NK-92 (cell line): Measurements from ENCODE around the gene NCKAP5.
"Not testable (repeated sequence)": the region's sequence is repeated elsewhere in the genome, so short reads cannot be mapped to it uniquely, and the experiment has no call there.

ENCODE experiments used
- DNase-seq: peaks from one replicate; lab custom pipeline; 2025; ENCODE audit not compliant: unreplicated experiment; lab: John Stamatoyannopoulos, UW

The NCKAP5 gene

DNA sequence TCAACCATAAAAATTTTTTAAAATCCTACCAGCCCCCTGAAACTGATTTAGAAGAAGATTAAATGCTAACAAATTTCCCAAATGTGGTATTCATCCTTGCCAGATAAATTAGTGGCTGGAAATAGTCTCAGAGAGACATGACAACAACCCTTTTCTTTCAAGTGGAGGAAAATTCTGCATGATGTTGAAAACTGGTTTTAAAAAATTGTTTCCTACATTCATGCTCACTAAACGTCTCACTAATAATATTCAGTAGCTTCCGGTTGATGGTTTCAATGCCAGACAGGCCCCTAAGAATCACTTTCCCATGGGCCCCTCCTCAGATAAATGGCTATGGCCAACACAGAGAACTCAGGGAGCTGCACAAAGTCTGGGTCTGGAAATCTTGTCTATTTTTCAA lies 43.2 kb downstream of the NCKAP5 start:
- DNase-seq: no peak

- no peak for DNase-seq
These were observed 44.9 kb downstream of the NCKAP5 start for GRCh38 chr2:133523406-133523805.

GRCh38 chr2:133522204-133522603 lies 46.1 kb downstream of the NCKAP5 start:
- no peak for DNase-seq

DNA sequence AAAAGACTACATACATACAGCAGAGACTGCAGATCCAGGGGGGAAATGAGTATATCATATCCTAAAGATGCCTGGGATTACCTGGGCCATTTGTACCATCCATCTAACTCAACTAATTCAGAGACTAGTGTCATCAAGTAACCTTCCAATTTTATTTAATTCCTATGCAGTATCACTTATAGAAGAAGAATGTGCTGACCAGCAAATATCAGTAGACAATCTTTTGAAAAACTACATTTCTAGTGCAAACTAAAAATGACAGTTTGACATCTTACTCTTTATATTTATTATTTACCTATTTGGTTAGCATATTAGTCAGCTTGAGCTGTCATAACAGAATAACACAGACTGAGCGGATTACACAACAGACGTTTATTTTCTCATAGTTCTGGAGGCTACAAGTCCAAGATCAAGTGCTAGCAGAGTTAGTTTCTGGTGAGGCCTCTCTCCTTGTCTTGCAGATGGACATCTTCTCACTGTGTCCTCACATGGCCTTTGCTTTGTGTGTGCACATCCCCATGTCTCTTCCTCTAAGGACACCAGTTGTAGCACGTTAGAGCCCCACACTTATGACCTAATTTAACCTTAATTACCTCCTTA lies 47.0 kb downstream of the NCKAP5 start:
- DNase-seq: no peak

DNA sequence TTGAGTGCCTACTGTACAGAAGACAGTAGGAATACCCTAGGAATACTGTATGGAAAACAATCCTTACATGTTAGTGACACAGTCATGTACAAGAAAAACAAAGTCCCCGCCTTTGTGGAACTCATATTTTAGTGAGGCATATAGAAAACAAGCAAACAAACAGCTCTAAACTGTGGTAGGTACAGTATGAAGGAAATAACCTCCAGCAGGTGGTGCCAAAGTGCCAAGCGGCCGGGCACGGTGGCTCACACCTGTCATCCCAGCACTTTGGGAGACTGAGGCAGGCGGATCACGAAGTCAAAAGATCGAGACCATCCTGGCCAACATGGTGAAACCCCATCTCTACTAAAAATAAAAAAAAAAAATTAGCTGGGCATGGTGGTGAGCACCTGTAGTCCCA lies 48.6 kb downstream of the NCKAP5 start:
- DNase-seq: not testable (repeated sequence)

- no peak for DNase-seq
These were observed 49.4 kb downstream of the NCKAP5 start for GRCh38 chr2:133518700-133519344.

- no peak for DNase-seq
These were observed 50.4 kb downstream of the NCKAP5 start for GRCh38 chr2:133517876-133518275.

- DNase-seq: no peak
These were observed 51.7 kb downstream of the NCKAP5 start for GRCh38 chr2:133516405-133517026.

GRCh38 chr2:133515271-133515670 lies 53.0 kb downstream of the NCKAP5 start:
- DNase-seq: no peak

DNA sequence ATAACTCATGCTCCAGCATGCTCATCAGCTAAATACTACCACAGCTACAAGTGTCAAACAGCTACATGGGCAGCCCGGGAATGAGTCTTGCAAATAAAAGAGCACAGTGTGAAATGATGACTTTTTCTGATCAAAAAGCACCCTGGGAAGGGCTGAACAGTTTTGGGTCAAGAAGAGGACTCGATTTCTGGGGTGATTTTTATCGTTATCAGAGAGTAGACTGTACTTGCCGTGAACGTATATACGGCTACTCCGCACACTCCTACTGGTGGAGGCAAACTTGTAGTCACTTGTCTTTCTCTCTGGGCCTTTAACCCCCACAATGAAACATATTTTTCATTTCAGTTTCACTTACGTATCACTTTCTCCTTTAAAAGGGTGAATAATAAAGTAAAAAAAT lies 54.4 kb downstream of the NCKAP5 start:
- DNase-seq: no peak

GRCh38 chr2:133512121-133512520 lies 56.1 kb downstream of the NCKAP5 start:
- DNase-seq: no peak

GRCh38 chr2:133511679-133512078 lies 56.6 kb downstream of the NCKAP5 start:
- no peak for DNase-seq

DNA sequence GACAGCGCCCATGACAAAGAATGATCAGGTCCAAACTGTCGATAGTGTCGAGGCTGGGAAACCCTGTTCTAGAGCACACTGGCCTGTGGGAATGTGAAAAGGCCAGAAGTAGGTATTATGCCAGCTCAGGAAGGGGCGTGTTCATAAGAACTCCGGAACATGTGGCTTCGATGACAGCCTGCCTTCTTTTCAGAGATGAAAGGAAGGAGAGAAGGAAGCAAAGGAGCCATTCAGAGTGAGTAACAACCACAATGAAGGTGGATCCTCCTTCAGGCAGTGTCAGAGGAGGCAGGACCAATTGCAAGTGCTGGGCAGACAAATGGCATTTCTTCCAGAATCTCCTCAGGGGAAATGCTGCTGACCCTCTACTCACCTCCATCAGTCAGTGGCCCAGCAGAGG lies 58.5 kb downstream of the NCKAP5 start:
- no peak for DNase-seq

- no peak for DNase-seq
These were observed 59.6 kb downstream of the NCKAP5 start for GRCh38 chr2:133508546-133509165.

DNA sequence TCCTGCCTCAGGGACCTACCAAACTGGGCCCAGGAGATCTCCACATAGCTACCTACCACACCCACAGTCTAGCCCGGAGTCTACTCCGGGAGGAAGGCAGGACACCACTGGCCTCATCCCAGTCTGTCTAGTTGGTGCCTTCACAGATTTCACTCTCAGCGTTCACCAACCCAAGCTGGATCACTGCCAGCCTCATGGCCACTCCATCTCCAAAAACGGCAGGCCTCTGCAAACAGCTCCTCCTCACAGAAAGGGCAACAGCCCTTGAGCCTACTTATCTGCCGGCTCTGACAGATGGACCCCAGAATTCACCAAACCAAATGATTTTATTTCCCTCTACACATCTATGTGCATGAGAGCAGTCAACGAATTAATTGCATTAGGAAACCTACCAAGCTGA lies 61.3 kb downstream of the NCKAP5 start:
- no peak for DNase-seq

- no peak for DNase-seq
These were observed 63.4 kb downstream of the NCKAP5 start for GRCh38 chr2:133504566-133505505.

- no peak for DNase-seq
These were observed 64.3 kb downstream of the NCKAP5 start for GRCh38 chr2:133503927-133504326.

GRCh38 chr2:133503323-133503722 lies 64.9 kb downstream of the NCKAP5 start:
- DNase-seq: no peak

DNA sequence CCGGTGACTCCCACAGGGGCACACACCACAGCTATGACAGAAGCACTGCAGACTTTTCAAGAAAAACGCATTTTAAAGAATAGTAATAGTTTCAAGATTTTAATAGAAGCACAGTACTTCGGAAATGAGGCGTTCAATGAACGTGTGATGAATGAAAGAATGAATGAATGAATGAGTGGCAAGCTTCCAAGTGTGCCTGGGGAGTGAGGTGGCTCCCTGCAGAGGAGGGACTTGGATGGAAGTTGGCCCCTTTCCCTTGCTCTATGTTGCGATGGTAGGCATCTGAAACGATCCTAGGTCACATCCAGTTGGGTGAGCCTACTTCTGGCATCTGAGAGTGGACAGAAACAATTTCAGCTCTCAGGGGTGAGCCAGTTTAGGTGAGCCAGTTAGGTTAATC lies 65.6 kb downstream of the NCKAP5 start:
- no peak for DNase-seq

DNA sequence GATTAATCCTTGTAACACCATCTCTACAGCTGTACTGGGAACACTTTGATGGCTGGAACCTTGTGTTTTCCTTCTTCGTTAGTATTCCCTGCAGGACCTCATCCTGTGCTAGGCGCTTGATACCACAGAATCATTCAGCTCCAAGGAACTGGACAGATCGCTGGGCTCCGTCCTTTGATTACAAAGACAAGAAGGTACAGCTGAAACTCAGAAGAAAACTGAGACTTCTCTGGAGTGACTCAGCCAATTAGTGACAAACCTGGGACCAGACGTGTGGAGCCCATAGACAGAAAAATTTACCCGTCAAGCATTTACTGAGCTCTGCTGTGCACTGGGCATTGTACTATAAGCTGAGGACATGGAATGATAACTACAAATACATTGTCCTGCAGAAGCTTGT lies 67.3 kb downstream of the NCKAP5 start:
- no peak for DNase-seq
